HG03520 (cell line): ENCODE data around the gene GGCX.
A peak's percentile ranks its signal among the peaks of the same experiment; 100 is the strongest.

Source experiments
- ATAC-seq: cut with Tn5 transposase; IDR thresholded peaks from one replicate; pipeline ENCODE4 v1.9.1; 2021; ENCODE audit warnings: mild to moderate bottlenecking, moderate library complexity; ENCODE audit not compliant: unreplicated experiment

The GGCX gene

GRCh38 chr2:85542777-85543176, 18.5 kb downstream of the GGCX start:
- no peak for ATAC-seq

GRCh38 chr2:85541753-85542457, 19.4 kb downstream of the GGCX start:
- no peak for ATAC-seq

- no peak for ATAC-seq
Observed at GRCh38 chr2:85541262-85541661, 20.0 kb downstream of the GGCX start.

- no peak for ATAC-seq
Observed at GRCh38 chr2:85540133-85540648, 21.1 kb downstream of the GGCX start.

- ATAC-seq, result peak; percentile 26
Observed at GRCh38 chr2:85539361-85540132, 21.7 kb downstream of the GGCX start.

GRCh38 chr2:85538507-85539360, 22.6 kb downstream of the GGCX start, which contains the start of gene MAT2A:
Gene MAT2A, plus strand, starts transcription at chr2:85539168. Its CDS starts 120 bp downstream, at chr2:85539288.
- ATAC-seq, result peak; percentile 65

GRCh38 chr2:85537600-85538506, 23.4 kb downstream of the GGCX start:
- no peak for ATAC-seq

- ATAC-seq, result no peak
Observed at GRCh38 chr2:85536479-85536878, 24.8 kb downstream of the GGCX start.

GRCh38 chr2:85534881-85535280, 26.4 kb downstream of the GGCX start:
- ATAC-seq, result no peak

GRCh38 chr2:85534099-85534498, 27.2 kb downstream of the GGCX start:
- ATAC-seq, result no peak

GRCh38 chr2:85531589-85531988, 29.7 kb downstream of the GGCX start:
- ATAC-seq, result no peak

- no peak for ATAC-seq
Observed at GRCh38 chr2:85529809-85530208, 31.5 kb downstream of the GGCX start.

GRCh38 chr2:85528355-85528754, 32.9 kb downstream of the GGCX start:
- ATAC-seq, result no peak

- no peak for ATAC-seq
Observed at GRCh38 chr2:85527787-85528186, 33.5 kb downstream of the GGCX start.

- no peak for ATAC-seq
Observed at GRCh38 chr2:85525567-85525966, 35.7 kb downstream of the GGCX start.

GRCh38 chr2:85525029-85525428, 36.3 kb downstream of the GGCX start:
- ATAC-seq, result no peak

GRCh38 chr2:85524336-85524908, 36.9 kb downstream of the GGCX start:
- ATAC-seq, result no peak

- no peak for ATAC-seq
Observed at GRCh38 chr2:85523903-85524335, 37.4 kb downstream of the GGCX start.

GRCh38 chr2:85523062-85523902, 38.0 kb downstream of the GGCX start:
- ATAC-seq, result no peak
